Fibroblast of lung (primary cell): Measurements from ENCODE around the gene PAX3. TPM values are rescaled to one million over a fixed set of nuclear protein-coding genes. Genes with fewer than 3 reads are reported as not detected.
A peak's percentile ranks its signal among the peaks of the same experiment; 100 is the strongest.

ENCODE experiments used
- DNase-seq, 2 donors: peaks; one replicate each; pipeline versions ENCODE4 v3.0.0 to v3.0.0-alpha.2; 2010; ENCODE audit warnings: low read depth in 2 of 2
- H2AFZ ChIP-seq: 2 replicates; pipeline ENCODE4 v1.5.1; 2012; ENCODE audit warnings: low read length, control low read depth, inconsistent platforms
- H3K27ac ChIP-seq: 2 replicates; pipeline ENCODE4 v1.5.1; 2011; ENCODE audit warnings: low read length, control low read depth; ENCODE audit not compliant: insufficient read depth
- H3K27me3 ChIP-seq: 2 replicates; pipeline ENCODE4 v1.5.1; 2011; ENCODE audit warnings: mild to moderate bottlenecking, low read length; ENCODE audit not compliant: control insufficient read depth, insufficient read depth
- H3K36me3 ChIP-seq: 2 replicates; pipeline ENCODE4 v1.5.1; 2011; ENCODE audit warnings: low read length; ENCODE audit not compliant: control insufficient read depth, insufficient read depth
- H3K4me1 ChIP-seq: 2 replicates; pipeline ENCODE4 v1.5.1; 2011; ENCODE audit warnings: low read length; ENCODE audit not compliant: control insufficient read depth, insufficient read depth; ENCODE audit errors: extremely low read depth
- H3K4me2 ChIP-seq: 2 replicates; pipeline ENCODE4 v1.5.1; 2011; ENCODE audit warnings: low read length, control low read depth; ENCODE audit not compliant: insufficient read depth; ENCODE audit errors: extremely low read depth
- H3K4me3 ChIP-seq, 4 experiments: fragments of 200-600 bp in 1 of 4; sonication (generic) in 1 of 4; replicated peaks in 1 of 4; 2 replicates each; pipeline ENCODE4 v1.5.1; 2011 to 2016; ENCODE audit warnings: low read length in 4 of 4, low read depth in 3 of 4, mild to moderate bottlenecking in 3 of 4, control low read depth in 2 of 4, inconsistent platforms in 1 of 4, mixed read lengths in 1 of 4; ENCODE audit not compliant: insufficient read depth in 1 of 4; ENCODE audit errors: control extremely low read depth in 1 of 4
- H3K79me2 ChIP-seq: 2 replicates; pipeline ENCODE4 v1.5.1; 2012; ENCODE audit warnings: mild to moderate bottlenecking, low read length, inconsistent platforms; ENCODE audit not compliant: control insufficient read depth, insufficient read depth
- H3K9ac ChIP-seq: 2 replicates; pipeline ENCODE4 v1.5.1; 2011; ENCODE audit warnings: mild to moderate bottlenecking, low read length, control low read depth; ENCODE audit not compliant: insufficient read depth
- H3K9me3 ChIP-seq: 2 replicates; pipeline ENCODE4 v1.5.1; 2012; ENCODE audit warnings: low read depth, low read length; ENCODE audit not compliant: control insufficient read depth, insufficient read depth
- H4K20me1 ChIP-seq: 2 replicates; pipeline ENCODE4 v1.5.1; 2011; ENCODE audit warnings: low read length; ENCODE audit not compliant: control insufficient read depth, insufficient read depth; ENCODE audit errors: extremely low read depth
- CTCF ChIP-seq, 2 donors: IDR thresholded peaks in 1 of 2; conservative IDR thresholded peaks in 1 of 2; 1 replicate in 1 of 2; 2 replicates in 1 of 2; pipeline ENCODE4 v1.5.1; 2011 to 2012; ENCODE audit warnings: low read length in 2 of 2, control low read depth in 1 of 2, inconsistent platforms in 1 of 2, low read depth in 1 of 2, mild to moderate bottlenecking in 1 of 2
- EZH2 ChIP-seq: IDR thresholded peaks from 2 replicates; pipeline ENCODE4 v1.5.1; 2012; ENCODE audit warnings: low read length, control low read depth, mild to moderate bottlenecking; ENCODE audit errors: missing control alignments
- polyA plus RNA-seq, 2 donors: library from polyadenylated mRNA; depleted of rRNA in 1 of 2; stranded (reverse) in 1 of 2; unstranded in 1 of 2; fragments of >200 nt; gene quantifications; 2 replicates each; pipeline ENCODE4 v1.2.1, GENCODE V29; 2011 to 2012; ENCODE audit warnings: missing spikeins in 1 of 2
- total RNA-seq: library from RNA; depleted of rRNA; stranded (reverse); fragments of >200 nt; gene quantifications from 2 replicates; pipeline ENCODE4 v1.2.1, GENCODE V29; 2014

PAX3 gene
- total and polyA plus RNA-seq, 2 donors (not counting 1 experiment from before 2014, with no cell fraction given): not detected

- Histone ChIP-seq H3K9me3 (no peaks in the 10 kb centered on the region), H3K79me2 (no peaks in the 10 kb centered on the region), H3K27ac (no peak overlapping the region), H4K20me1 (no peaks in the 10 kb centered on the region), H3K4me1 (peaks cover 4% of the 10 kb centered on the region), H3K4me3 (peak overlapping the region; percentile 33 to 61 (median 47)), H2AFZ (no peak overlapping the region), H3K36me3 (no peaks in the 10 kb centered on the region), H3K27me3 (peaks cover 85% of the 10 kb centered on the region), H3K4me2 (peak overlapping the region; percentile 56), H3K9ac (no peak overlapping the region)
- TF ChIP-seq EZH2: peak; percentile 52
- no peak for TF ChIP-seq CTCF (conservative IDR thresholded peaks at IDR 0.05 in 1 of 2, IDR thresholded peaks at IDR 0.05 in 1 of 2; ENCODE audit: low read depth in 1 of 2, low read length in 2 of 2)
- peak in 1 of 2 donors; percentile 33 for DNase-seq
Measured at GRCh38 chr2:222305516-222306392, 7.0 kb upstream of the PAX3 start.

GRCh38 chr2:222304737-222305515 is 6.1 kb upstream of the PAX3 start:
- Histone ChIP-seq H3K79me2 (no peaks in the 10 kb centered on the region), H3K4me1 (peaks cover 4% of the 10 kb centered on the region), H3K9me3 (no peaks in the 10 kb centered on the region), H4K20me1 (no peaks in the 10 kb centered on the region), H3K4me2 (peak overlapping the region; percentile 56), H3K27me3 (peaks cover 85% of the 10 kb centered on the region), H3K9ac (no peak overlapping the region), H3K27ac (no peak overlapping the region), H3K4me3 (peak overlapping the region in 3 of 4 experiments; percentile 12 to 61 (median 46)), H2AFZ (no peak overlapping the region), H3K36me3 (no peaks in the 10 kb centered on the region)
- no peak for DNase-seq
- TF ChIP-seq EZH2 (peak; percentile 54), CTCF (conservative IDR thresholded peaks at IDR 0.05 in 1 of 2, IDR thresholded peaks at IDR 0.05 in 1 of 2; ENCODE audit: low read depth in 1 of 2, low read length in 2 of 2) (no peak)
